Measurements from ENCODE around the gene CHRM2.
"Not testable (repeated sequence)": the region's sequence is repeated elsewhere in the genome, so short reads cannot be mapped to it uniquely, and the experiment has no call there.

CHRM2 gene

GRCh38 chr7:136868496-136869000 lies at the start of gene CHRM2:
CHRM2 (plus strand) TSS chr7:136868652; CDS start chr7:137014866, 146,214 bp downstream.
- no peak for DNase-seq (ENCODE audit: low read depth in 2 of 2)

DNA sequence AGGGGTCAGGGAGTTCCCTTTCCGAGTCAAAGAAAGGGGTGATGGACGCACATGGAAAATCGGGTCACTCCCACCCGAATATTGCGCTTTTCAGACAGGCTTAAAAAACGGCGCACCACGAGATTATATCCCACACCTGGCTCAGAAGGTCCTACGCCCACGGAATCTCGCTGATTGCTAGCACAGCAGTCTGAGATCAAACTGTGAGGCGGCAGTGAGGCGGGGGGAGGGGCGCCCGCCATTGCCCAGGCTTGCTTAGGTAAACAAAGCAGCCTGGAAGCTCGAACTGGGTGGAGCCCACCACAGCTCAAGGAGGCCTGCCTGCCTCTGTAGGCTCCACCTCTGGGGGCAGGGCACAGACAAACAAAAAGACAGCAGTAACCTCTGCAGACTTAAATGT lies 37.1 kb upstream of the CHRM2 start:
- not testable (repeated sequence) for DNase-seq (ENCODE audit: low read depth in 2 of 2)

DNA sequence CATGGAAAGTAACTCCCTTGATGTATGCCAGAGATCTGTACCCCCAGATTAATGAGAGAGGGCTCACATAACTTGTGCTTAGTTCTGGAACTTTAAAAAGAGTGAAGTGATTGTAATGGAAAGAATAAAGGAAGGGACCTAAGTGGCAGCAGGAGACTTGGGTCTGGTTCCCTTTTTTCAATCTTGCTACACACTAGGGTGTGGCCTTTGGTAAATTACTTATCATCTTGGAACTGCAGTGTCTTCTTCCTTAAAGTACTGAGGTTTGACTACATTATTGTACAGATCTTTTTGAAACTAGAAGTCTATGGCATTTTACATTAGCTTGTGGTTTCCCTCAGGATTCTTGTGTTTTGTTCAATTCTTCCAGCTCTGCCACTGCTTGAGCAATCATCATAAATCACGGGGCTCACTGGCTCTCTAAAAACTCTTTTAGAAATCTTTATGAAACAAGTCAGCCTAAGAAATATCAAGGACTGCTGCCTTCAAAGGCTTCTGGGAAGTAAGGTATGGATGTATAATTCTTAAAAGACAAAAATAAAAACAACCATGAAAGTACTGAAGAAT lies 22.5 kb upstream of the CHRM2 start:
- DNase-seq (ENCODE audit: low read depth in 2 of 2): no peak

DNA sequence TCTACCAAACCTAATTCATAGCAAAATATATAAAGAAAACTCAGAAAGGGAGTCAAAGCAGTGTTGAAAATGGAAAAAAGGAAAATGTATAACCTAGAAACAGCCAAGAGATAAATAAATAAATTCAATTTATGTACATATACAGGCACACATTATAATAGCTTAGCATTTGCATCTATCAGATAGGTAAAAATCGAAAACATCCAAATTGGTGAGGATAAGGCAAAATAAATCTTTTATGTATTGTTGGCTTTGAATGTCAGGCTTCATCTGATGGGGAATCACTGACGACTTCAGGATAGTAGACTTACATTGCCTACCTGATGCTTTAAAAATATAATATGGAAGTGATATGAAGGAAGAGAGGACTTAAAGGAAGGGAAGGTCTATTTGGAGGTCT lies 20.6 kb upstream of the CHRM2 start:
- DNase-seq (ENCODE audit: low read depth in 2 of 2): no peak

DNA sequence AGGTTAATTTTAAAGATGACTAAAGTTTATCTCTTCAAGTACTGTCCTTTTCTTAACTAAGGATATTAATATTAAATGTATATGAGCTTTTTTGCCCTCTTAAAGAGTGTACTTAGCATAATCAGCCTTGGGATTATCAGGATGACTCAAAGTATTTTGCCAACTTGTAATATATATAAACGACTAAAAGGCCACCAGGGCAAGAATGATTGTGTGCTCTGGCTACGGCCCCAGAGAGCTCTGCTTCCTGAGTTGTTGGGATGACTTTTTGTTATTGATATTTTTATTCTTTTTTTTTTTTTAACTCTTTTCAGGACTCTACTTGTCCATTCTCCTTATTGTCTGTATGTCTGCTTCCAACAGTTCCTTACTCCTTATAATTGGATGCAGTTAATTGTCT lies 14.8 kb upstream of the CHRM2 start:
- DNase-seq (ENCODE audit: low read depth in 2 of 2): no peak

DNA sequence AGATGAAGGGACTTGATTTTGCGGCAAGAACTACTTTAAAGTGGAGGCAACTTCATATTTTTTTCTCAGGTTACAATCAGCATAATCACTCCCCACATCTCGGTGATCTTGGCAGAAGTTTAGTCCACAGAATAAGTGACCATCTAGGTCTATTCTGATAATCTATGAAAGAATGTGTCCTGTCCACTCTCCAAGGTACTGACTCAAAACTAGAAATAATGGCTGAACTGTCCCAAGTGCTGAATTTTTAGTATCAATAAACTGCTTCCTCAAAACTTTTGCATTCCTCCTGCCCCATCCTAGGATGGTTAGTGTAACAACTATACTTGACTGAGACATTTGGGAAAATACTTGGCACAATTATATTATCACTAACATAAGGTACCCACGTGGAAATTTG lies 10.9 kb upstream of the CHRM2 start:
- DNase-seq (ENCODE audit: low read depth in 2 of 2): no peak

DNA sequence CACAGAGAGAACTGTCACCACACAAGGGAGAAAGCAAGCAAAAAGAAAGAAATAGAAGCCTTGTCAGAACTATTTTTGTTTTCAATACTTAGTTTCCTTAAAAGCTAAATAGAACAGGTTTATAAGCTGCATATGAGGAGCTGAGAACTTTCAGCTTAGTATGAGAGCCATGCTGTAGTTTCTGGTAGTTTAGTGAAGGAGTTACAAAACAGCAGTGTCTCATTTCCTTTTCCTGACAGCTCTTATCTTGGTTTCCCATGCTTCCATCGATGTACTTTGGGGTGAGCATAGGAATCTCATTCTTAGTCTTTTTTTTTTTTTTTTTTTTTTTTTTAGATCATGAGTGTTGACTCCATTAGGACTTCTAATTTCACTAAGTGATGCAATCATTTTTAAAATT lies 8.6 kb upstream of the CHRM2 start:
- DNase-seq (ENCODE audit: low read depth in 2 of 2): no peak

- DNase-seq (ENCODE audit: low read depth in 2 of 2): no peak
Measured at GRCh38 chr7:136865236-136865635, 3.2 kb upstream of the CHRM2 start.

DNA sequence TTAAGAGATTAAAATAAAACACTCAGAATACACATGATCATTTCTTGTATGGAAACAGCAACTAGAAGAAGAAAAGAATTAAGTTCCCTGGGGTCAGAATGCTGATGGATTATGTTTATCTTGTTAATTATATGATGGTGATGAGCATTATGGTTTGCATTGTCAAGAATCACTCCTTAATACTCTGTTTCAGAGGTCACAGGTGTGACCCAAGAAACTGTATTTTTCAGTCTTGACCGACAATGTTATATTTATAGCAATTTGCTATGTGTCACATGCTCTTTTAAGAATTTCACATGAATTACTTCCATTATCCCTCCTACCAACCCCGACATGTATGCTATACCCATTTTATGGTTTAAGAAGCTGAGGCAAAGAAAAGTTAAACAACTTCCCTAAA lies 2.7 kb upstream of the CHRM2 start:
- no peak for DNase-seq (ENCODE audit: low read depth in 2 of 2)

GRCh38 chr7:136869001-136869961 lies 829 bp downstream of the CHRM2 start:
- DNase-seq (ENCODE audit: low read depth in 2 of 2): no peak

- DNase-seq (ENCODE audit: low read depth in 2 of 2): no peak
Measured at GRCh38 chr7:136869991-136870865, 1.8 kb downstream of the CHRM2 start.

- no peak for DNase-seq (ENCODE audit: low read depth in 2 of 2)
Measured at GRCh38 chr7:136870866-136871487, 2.5 kb downstream of the CHRM2 start.

DNA sequence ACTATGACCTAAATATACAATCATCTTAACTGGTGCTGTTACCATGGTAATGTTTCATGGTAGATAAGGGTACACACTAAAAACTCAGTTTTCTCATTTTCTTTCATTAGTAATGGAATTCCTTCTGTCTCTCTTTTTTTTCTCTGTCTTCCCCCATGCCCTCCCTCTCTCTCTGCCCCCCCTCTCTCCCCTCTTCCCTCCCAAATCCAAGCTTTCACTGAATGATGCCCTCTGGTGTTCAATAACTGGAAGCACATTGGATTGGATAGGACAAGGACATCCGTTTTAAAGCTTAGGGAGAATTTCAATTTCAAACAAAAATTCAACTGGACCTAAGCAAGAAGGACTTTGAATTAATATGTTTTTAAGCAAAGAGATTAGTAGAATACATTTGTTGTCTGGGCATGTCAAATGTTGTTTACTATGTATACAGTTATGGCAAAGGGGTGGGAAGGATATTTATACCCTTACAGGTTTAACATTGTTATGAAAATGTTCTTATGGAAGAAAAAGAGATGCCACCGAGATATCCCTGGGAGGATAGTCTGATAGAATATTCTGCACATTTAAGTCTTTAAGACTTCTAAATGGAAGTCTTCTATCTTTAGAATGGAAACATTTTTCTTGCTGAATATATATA lies 6.1 kb downstream of the CHRM2 start:
- no peak for DNase-seq (ENCODE audit: low read depth in 2 of 2)

DNA sequence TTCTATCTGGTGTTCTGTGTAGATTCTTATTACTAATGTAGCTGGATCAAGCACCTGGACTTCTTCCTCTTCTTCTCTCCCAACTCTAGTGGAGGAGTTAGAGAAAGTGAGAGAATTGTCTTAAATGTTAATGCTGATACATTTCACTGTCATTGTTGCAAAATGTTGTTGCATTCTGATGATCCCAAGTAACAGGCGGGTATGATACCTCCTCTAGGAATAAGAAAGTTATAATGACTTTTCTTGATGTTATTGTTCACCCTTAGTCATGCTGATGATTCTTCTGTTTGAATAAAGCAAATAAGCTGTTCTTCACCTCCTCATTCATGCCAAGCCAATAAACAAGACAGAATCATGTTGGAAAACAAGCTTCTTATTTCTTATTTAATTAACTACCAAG lies 9.1 kb downstream of the CHRM2 start:
- no peak for DNase-seq (ENCODE audit: low read depth in 2 of 2)

- no peak for DNase-seq (ENCODE audit: low read depth in 2 of 2)
Measured at GRCh38 chr7:136877990-136878389, 9.5 kb downstream of the CHRM2 start.

DNA sequence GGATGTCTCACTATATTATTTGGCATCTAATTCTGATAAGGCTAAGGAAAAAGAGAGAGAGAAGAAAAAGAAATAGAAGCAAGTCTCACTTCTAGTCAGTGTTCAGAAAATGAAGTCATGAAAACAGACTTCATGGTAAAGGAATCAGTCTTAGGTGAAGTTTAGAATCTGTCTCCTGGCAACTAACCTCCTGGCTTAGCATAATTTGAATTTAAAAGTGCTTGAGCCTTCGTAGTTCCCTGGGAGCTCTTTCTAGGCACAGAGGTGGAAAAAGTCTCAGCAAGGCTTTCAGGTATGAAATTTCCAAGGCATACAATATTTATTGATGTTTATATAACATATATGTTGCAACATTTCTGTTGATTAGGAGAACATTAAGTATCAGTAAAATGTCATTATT lies 10.4 kb downstream of the CHRM2 start:
- DNase-seq (ENCODE audit: low read depth in 2 of 2): no peak

- no peak for DNase-seq (ENCODE audit: low read depth in 2 of 2)
Measured at GRCh38 chr7:136883046-136883445, 14.6 kb downstream of the CHRM2 start.

DNA sequence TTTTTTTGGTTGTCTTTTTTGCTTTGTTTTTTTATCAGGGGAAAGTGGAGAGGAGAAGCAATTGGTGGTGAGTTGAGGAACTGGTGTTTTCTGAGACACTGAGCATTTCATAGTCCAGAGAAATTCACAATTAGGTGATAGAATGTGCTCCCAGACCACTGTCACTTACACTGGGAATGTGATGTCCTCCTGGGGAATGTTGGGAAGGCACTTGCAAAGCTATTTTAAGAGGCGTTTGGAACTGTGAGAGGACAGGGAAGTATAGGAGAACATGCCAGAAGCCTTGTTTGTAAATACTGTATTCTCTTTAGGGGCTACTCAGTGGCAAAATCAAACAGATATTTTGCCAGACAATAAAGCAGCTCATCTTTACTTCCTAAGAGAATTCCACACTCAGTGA lies 16.0 kb downstream of the CHRM2 start:
- no peak for DNase-seq (ENCODE audit: low read depth in 2 of 2)

DNA sequence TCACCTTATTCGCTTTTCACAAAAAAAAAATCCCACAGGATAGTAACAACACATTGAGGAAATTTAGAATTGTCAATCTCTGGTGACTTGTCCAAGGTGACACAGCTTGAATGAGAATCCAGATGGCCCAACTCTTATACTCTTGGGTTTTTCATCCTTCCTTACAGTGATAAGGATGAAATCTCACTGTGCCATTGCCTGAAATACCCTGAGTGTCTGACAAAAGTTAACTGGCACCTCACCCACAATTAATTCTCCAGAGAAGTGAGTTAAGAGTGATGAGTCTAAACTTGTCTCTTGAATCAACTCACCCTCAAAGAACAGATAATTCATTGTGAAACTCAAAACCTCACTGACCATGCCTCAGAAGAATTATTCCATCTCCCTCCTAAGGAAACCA lies 18.9 kb downstream of the CHRM2 start:
- DNase-seq (ENCODE audit: low read depth in 2 of 2): no peak

DNA sequence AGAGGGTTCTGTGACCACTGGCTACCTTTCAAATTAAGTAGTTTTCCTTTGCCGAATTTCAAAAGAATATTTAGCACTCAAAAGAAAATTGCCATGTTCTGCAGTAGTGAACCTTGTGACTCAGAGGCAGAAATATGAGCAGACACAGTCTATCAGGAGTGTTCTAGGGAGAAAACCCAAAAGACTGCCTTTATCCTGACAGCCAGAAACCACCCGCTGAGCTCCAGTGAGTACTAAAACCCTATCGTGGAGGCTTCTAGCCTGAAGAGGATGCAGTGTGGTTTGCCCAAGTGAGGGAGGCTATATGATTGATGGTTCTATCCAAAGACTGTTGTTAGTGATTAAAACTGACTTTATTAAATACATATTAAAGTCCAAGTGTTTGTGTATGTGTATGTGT lies 21.9 kb downstream of the CHRM2 start:
- DNase-seq (ENCODE audit: low read depth in 2 of 2): no peak

DNA sequence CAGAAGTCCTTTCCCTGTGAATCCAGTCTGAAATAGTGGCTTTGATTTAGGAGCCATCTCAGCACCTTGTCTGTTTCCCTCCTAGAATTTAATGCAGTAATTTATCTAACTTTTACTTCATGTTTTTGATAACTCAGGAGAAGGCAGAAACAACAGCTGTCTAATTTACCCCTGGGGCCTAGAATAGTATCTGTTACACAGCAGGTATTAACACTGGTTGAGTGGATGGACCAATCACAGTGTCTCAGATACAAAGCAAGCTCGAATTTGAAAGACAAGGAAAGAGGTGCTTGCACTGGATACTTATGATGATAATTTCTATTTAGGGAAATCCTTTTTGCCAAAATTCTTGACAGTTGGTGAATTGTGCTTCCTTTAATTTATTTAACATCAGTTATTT lies 23.4 kb downstream of the CHRM2 start:
- no peak for DNase-seq (ENCODE audit: low read depth in 2 of 2)

Measured in stimulated activated CD4-positive, alpha-beta T cell treated with anti-CD3 and anti-CD28 coated beads, Interleukin-15, amount 100 ng/mL, for 48 hours (primary cell).